ENCODE measurements around the gene SEMA3G.

Gene SEMA3G

GRCh38 chr3:52437326-52438103 lies 7.4 kb downstream of the SEMA3G start:
- H3K27ac ChIP-seq: no peak overlapping the region
- H3K4me1 ChIP-seq: peaks cover 4% of the 10 kb centered on the region
- H3K9ac ChIP-seq: no peak overlapping the region

GRCh38 chr3:52436500-52437149 lies 8.3 kb downstream of the SEMA3G start:
- peaks cover 4% of the 10 kb centered on the region for H3K4me1 ChIP-seq
- H3K9me3 ChIP-seq (ENCODE audit: control insufficient read depth, low read length): no peaks in the 10 kb centered on the region
- H3K27ac ChIP-seq: no peak overlapping the region
- H3K27me3 ChIP-seq (ENCODE audit: control insufficient read depth, insufficient read depth, low read length): no peaks in the 10 kb centered on the region
- no peak overlapping the region for H3K4me3 ChIP-seq (ENCODE audit: low read depth, low read length)
- H3K4me2 ChIP-seq (ENCODE audit: low read length): no peak overlapping the region
- H3K79me2 ChIP-seq: no peaks in the 10 kb centered on the region
- no peaks in the 10 kb centered on the region for H3K36me3 ChIP-seq (ENCODE audit: control insufficient read depth, insufficient read depth, low read length)
- no peak for TF ChIP-seq CTCF (IDR thresholded peaks at IDR 0.05)
- H2AFZ ChIP-seq: no peak overlapping the region
- H3K9ac ChIP-seq: no peak overlapping the region

More at GRCh38 chr3:52437326-52438103, 7.4 kb downstream of the SEMA3G start:
- H3K4me2 ChIP-seq (ENCODE audit: low read length): no peak overlapping the region
- H3K27me3 ChIP-seq (ENCODE audit: control insufficient read depth, insufficient read depth, low read length): no peaks in the 10 kb centered on the region
- TF ChIP-seq CTCF (IDR thresholded peaks at IDR 0.05): no peak
- no peaks in the 10 kb centered on the region for H3K36me3 ChIP-seq (ENCODE audit: control insufficient read depth, insufficient read depth, low read length)
- H2AFZ ChIP-seq: no peak overlapping the region
- H3K79me2 ChIP-seq: no peaks in the 10 kb centered on the region
- H3K9me3 ChIP-seq (ENCODE audit: control insufficient read depth, low read length): no peaks in the 10 kb centered on the region
- no peak overlapping the region for H3K4me3 ChIP-seq (ENCODE audit: low read depth, low read length)

GRCh38 chr3:52435246-52436101 lies 9.4 kb downstream of the SEMA3G start:
- no peak for TF ChIP-seq CTCF (IDR thresholded peaks at IDR 0.05)
- Histone ChIP-seq H3K36me3 (ENCODE audit: control insufficient read depth, insufficient read depth, low read length) (no peaks in the 10 kb centered on the region), H3K4me1 (peaks cover 4% of the 10 kb centered on the region), H3K27ac (no peak overlapping the region), H3K79me2 (no peaks in the 10 kb centered on the region), H3K4me3 (ENCODE audit: low read depth, low read length) (no peak overlapping the region), H3K9ac (no peak overlapping the region), H3K4me2 (ENCODE audit: low read length) (no peak overlapping the region), H2AFZ (no peak overlapping the region), H3K27me3 (ENCODE audit: control insufficient read depth, insufficient read depth, low read length) (no peaks in the 10 kb centered on the region), H3K9me3 (ENCODE audit: control insufficient read depth, low read length) (no peaks in the 10 kb centered on the region)

- no peak overlapping the region for H3K4me3 ChIP-seq (ENCODE audit: low read depth, low read length)
- H2AFZ ChIP-seq: no peak overlapping the region
- no peak overlapping the region for H3K4me2 ChIP-seq (ENCODE audit: low read length)
- peaks cover 4% of the 10 kb centered on the region for H3K4me1 ChIP-seq
- no peak for TF ChIP-seq CTCF (IDR thresholded peaks at IDR 0.05)
- no peaks in the 10 kb centered on the region for H3K79me2 ChIP-seq
- no peak overlapping the region for H3K9ac ChIP-seq
- no peaks in the 10 kb centered on the region for H3K27me3 ChIP-seq (ENCODE audit: control insufficient read depth, insufficient read depth, low read length)
- H3K36me3 ChIP-seq (ENCODE audit: control insufficient read depth, insufficient read depth, low read length): no peaks in the 10 kb centered on the region
- H3K9me3 ChIP-seq (ENCODE audit: control insufficient read depth, low read length): no peaks in the 10 kb centered on the region
- H3K27ac ChIP-seq: no peak overlapping the region
Measured at GRCh38 chr3:52434491-52435115, 10.3 kb downstream of the SEMA3G start.
